ENCODE results near the gene RASGRP3. TPM values are rescaled to one million over a fixed set of nuclear protein-coding genes. Genes with fewer than 3 reads are reported as not detected.
A peak's percentile ranks its signal among the peaks of the same experiment; 100 is the strongest.

Gene RASGRP3
- total and polyA plus RNA-seq, 2 donors (not counting 1 experiment from before 2014, with no cell fraction given) = 0.50 to 6.1 TPM

- no peak overlapping the region for H3K4me2 ChIP-seq (ENCODE audit: extremely low read depth, insufficient read depth, low read length)
- no peaks in the 10 kb centered on the region for H3K4me1 ChIP-seq (ENCODE audit: control insufficient read depth, extremely low read depth, insufficient read depth, low read length)
- H3K27ac ChIP-seq (ENCODE audit: insufficient read depth, low read length) = no peak overlapping the region
- no peaks in the 10 kb centered on the region for H3K79me2 ChIP-seq (ENCODE audit: control insufficient read depth, insufficient read depth, low read length)
- H3K27me3 ChIP-seq (ENCODE audit: control insufficient read depth, insufficient read depth, low read length) = no peaks in the 10 kb centered on the region
- no peak overlapping the region for H3K4me3 ChIP-seq (replicated peaks in 1 of 4; ENCODE audit: control extremely low read depth in 1 of 4, insufficient read depth in 1 of 4, low read depth in 3 of 4, low read length in 4 of 4)
- H3K36me3 ChIP-seq (ENCODE audit: control insufficient read depth, insufficient read depth, low read length) = no peaks in the 10 kb centered on the region
- H2AFZ ChIP-seq (ENCODE audit: low read length) = no peak overlapping the region
- no peak overlapping the region for H3K9ac ChIP-seq (ENCODE audit: insufficient read depth, low read length)
- peak in 1 of 2 donors; percentile 14 for DNase-seq (ENCODE audit: low read depth in 2 of 2)
- no peaks in the 10 kb centered on the region for H3K9me3 ChIP-seq (ENCODE audit: control insufficient read depth, insufficient read depth, low read depth, low read length)
- no peaks in the 10 kb centered on the region for H4K20me1 ChIP-seq (ENCODE audit: control insufficient read depth, extremely low read depth, insufficient read depth, low read length)
- TF ChIP-seq EZH2 (IDR thresholded peaks at IDR 0.05; ENCODE audit: low read length, missing control alignments) = no peak
Observed at GRCh38 chr2:33494155-33494779, 17.8 kb downstream of the RASGRP3 start.

- Histone ChIP-seq H2AFZ (ENCODE audit: low read length) (no peak overlapping the region), H3K4me2 (ENCODE audit: extremely low read depth, insufficient read depth, low read length) (no peak overlapping the region), H3K9me3 (ENCODE audit: control insufficient read depth, insufficient read depth, low read depth, low read length) (no peaks in the 10 kb centered on the region), H3K4me3 (replicated peaks in 1 of 4; ENCODE audit: control extremely low read depth in 1 of 4, insufficient read depth in 1 of 4, low read depth in 3 of 4, low read length in 4 of 4) (no peak overlapping the region), H3K79me2 (ENCODE audit: control insufficient read depth, insufficient read depth, low read length) (no peaks in the 10 kb centered on the region), H3K36me3 (ENCODE audit: control insufficient read depth, insufficient read depth, low read length) (no peaks in the 10 kb centered on the region), H3K4me1 (ENCODE audit: control insufficient read depth, extremely low read depth, insufficient read depth, low read length) (no peaks in the 10 kb centered on the region), H4K20me1 (ENCODE audit: control insufficient read depth, extremely low read depth, insufficient read depth, low read length) (no peaks in the 10 kb centered on the region), H3K27ac (ENCODE audit: insufficient read depth, low read length) (no peak overlapping the region), H3K27me3 (ENCODE audit: control insufficient read depth, insufficient read depth, low read length) (no peaks in the 10 kb centered on the region), H3K9ac (ENCODE audit: insufficient read depth, low read length) (no peak overlapping the region)
- no peak for DNase-seq (ENCODE audit: low read depth in 2 of 2)
- no peak for TF ChIP-seq CTCF (conservative IDR thresholded peaks at IDR 0.05 in 1 of 2, IDR thresholded peaks at IDR 0.05 in 1 of 2; ENCODE audit: low read depth in 1 of 2, low read length in 2 of 2)
- TF ChIP-seq EZH2 (IDR thresholded peaks at IDR 0.05; ENCODE audit: low read length, missing control alignments) = no peak
Observed at GRCh38 chr2:33494877-33495641, 18.6 kb downstream of the RASGRP3 start.

GRCh38 chr2:33495683-33496082 is 19.2 kb downstream of the RASGRP3 start:
- no peaks in the 10 kb centered on the region for H3K79me2 ChIP-seq (ENCODE audit: control insufficient read depth, insufficient read depth, low read length)
- H3K36me3 ChIP-seq (ENCODE audit: control insufficient read depth, insufficient read depth, low read length) = no peaks in the 10 kb centered on the region
- no peak overlapping the region for H3K27ac ChIP-seq (ENCODE audit: insufficient read depth, low read length)
- no peaks in the 10 kb centered on the region for H3K4me1 ChIP-seq (ENCODE audit: control insufficient read depth, extremely low read depth, insufficient read depth, low read length)
- no peaks in the 10 kb centered on the region for H4K20me1 ChIP-seq (ENCODE audit: control insufficient read depth, extremely low read depth, insufficient read depth, low read length)
- no peaks in the 10 kb centered on the region for H3K9me3 ChIP-seq (ENCODE audit: control insufficient read depth, insufficient read depth, low read depth, low read length)
- H3K4me3 ChIP-seq (replicated peaks in 1 of 4; ENCODE audit: control extremely low read depth in 1 of 4, insufficient read depth in 1 of 4, low read depth in 3 of 4, low read length in 4 of 4) = no peak overlapping the region
- H3K9ac ChIP-seq (ENCODE audit: insufficient read depth, low read length) = no peak overlapping the region
- H3K4me2 ChIP-seq (ENCODE audit: extremely low read depth, insufficient read depth, low read length) = no peak overlapping the region
- TF ChIP-seq CTCF (conservative IDR thresholded peaks at IDR 0.05 in 1 of 2, IDR thresholded peaks at IDR 0.05 in 1 of 2; ENCODE audit: low read depth in 1 of 2, low read length in 2 of 2) = no peak
- TF ChIP-seq EZH2 (IDR thresholded peaks at IDR 0.05; ENCODE audit: low read length, missing control alignments) = no peak
- no peaks in the 10 kb centered on the region for H3K27me3 ChIP-seq (ENCODE audit: control insufficient read depth, insufficient read depth, low read length)
- H2AFZ ChIP-seq (ENCODE audit: low read length) = no peak overlapping the region
- no peak for DNase-seq (ENCODE audit: low read depth in 2 of 2)

Measured in fibroblast of lung (primary cell).